ENCODE results near the gene PRCD.
A peak's percentile ranks its signal among the peaks of the same experiment; 100 is the strongest.

The PRCD gene

GRCh38 chr17:76543826-76544545 lies 4.1 kb downstream of the PRCD start:
- H3K4me3 ChIP-seq (replicated peaks; ENCODE audit: low read depth, low read length), result no peak overlapping the region
- no peak for TF ChIP-seq CTCF (IDR thresholded peaks at IDR 0.05; ENCODE audit: low read length, missing control alignments)
- no peak for DNase-seq (ENCODE audit: low read depth)

DNA sequence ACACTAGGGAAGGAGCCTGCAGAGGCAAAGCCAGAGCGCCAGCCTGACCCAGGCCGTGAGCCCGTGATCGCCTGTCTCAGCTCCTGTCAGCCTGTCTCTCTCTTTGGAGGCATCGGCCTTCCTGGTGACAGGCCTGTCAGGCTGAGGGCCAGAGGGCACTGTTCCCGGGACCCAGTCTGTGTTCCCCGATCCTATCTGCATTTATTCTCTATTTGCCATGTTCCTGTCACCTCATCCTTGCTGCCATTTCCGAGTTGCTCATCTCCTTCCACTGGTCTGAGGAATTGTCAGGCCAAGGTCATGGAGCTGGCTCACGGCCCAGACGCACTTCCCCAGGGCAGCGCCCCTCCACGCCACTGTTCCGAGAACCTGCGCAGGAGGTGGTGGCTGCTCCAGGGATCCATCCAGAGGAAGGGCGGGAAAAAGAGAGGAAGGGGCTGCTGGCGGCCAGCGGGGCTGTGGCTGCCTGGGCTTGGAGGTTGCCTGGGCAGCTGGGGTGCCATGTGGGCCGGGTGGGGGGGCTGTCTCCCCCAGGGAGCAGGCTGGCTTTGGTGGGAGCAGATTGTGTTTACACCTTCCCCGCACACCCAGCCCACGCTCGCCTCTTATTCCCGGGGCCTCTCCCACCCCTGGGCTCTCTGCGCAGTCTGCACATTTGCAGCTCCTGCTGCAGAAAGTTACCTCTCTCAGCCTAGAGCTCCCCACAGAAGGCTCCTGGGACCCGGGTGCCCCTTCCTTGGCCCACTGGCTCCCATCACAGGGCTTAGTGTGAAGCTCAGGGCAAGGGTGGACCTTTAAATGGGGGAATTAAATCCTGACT lies 4.9 kb downstream of the PRCD start:
- no peak for TF ChIP-seq CTCF (IDR thresholded peaks at IDR 0.05; ENCODE audit: low read length, missing control alignments)
- H3K4me3 ChIP-seq (replicated peaks; ENCODE audit: low read depth, low read length), result no peak overlapping the region
- no peak for DNase-seq (ENCODE audit: low read depth)

- no peak for TF ChIP-seq CTCF (IDR thresholded peaks at IDR 0.05; ENCODE audit: low read length, missing control alignments)
- no peak overlapping the region for H3K4me3 ChIP-seq (replicated peaks; ENCODE audit: low read depth, low read length)
These were observed 6.2 kb downstream of the PRCD start for GRCh38 chr17:76545918-76546555.

DNA sequence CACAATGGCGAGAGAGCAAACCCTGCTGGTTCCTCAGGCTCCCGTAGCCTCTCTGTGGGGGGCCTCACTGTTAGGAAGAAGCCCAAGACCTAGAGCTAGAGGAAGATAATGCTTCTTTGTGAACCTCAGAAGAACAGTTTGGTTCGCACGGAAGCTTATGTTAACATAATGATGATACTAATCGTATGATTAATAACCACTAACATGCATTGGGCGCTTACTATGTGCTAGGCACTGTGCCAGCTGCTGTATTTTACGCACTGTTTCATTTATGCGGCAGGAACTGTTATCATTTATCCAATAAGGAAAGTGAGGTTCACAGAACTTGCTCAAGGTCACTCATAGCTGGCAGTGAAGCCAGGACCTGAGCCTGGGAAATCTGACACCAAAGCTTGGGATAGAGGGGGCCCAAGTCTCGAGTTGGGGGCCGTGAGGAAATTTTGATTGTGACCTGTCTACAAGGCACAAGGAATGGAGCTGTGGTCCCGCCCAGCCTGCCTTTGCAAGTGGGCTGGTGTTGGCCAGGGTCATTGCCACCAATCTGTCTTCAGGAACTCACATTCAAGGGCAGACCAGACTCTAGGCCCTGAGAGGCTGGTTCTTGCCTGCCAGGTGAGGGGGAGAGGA lies 6.8 kb downstream of the PRCD start:
- no peak overlapping the region for H3K4me3 ChIP-seq (replicated peaks; ENCODE audit: low read depth, low read length)
- peak; percentile 94 for DNase-seq (ENCODE audit: low read depth)
- TF ChIP-seq CTCF (IDR thresholded peaks at IDR 0.05; ENCODE audit: low read length, missing control alignments), result no peak

More at GRCh38 chr17:76545918-76546555, 6.2 kb downstream of the PRCD start:
- no peak for DNase-seq (ENCODE audit: low read depth)

GRCh38 chr17:76547183-76547641 lies 7.4 kb downstream of the PRCD start:
- no peak overlapping the region for H3K4me3 ChIP-seq (replicated peaks; ENCODE audit: low read depth, low read length)
- DNase-seq (ENCODE audit: low read depth), result peak; percentile 85
- peak; percentile 73 for TF ChIP-seq CTCF (IDR thresholded peaks at IDR 0.05; ENCODE audit: low read length, missing control alignments)

DNA sequence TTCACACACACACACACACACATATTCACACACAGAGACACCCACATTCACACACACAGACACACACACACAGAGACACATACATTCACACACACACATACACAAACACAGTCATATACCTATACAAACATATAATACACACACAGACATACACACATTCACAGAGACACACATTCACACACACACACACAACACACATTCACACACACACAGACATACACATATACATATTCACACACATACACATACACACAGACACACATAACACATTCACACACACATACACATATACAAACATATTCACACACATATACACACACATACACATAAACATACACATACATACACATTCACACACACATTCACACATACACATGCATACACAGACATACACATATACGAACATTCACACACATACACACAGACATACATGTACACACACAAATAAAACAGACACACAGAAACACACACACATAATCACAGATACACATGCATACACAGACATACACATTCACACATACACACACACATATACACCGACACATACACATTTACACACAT lies 7.9 kb downstream of the PRCD start:
- H3K4me3 ChIP-seq (replicated peaks; ENCODE audit: low read depth, low read length), result no peak overlapping the region
- no peak for DNase-seq (ENCODE audit: low read depth)
- TF ChIP-seq CTCF (IDR thresholded peaks at IDR 0.05; ENCODE audit: low read length, missing control alignments), result no peak

Measured in fibroblast of pulmonary artery (primary cell).